DMS 273 treated with DMSO at 0.1 percent for 48 hours (cell line): ENCODE data around the gene COG1.
A peak's percentile ranks its signal among the peaks of the same experiment; 100 is the strongest.

Source experiments
- DNase-seq: peaks from one replicate; lab custom pipeline; 2025; lab: John Stamatoyannopoulos, UW

The COG1 gene

DNA sequence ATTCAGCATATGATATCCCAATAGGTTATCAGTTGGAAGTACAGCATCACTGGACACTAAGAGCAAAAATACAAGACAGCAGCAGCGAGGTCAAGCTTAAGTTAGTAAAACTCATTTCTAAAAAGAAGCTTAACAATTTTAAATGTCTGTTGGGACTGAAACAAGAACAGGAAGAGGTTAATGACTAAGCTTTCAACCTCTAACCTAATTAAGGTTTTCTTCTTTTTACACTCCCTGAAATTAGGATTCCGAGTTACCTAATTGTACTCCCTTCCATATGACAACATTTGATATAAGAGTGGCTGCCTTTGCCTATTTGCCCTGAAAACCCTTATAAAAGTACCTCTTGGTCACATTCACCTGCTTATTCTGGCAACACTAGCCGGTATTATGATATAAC is 34.5 kb downstream of the COG1 start:
- no peak for DNase-seq

DNA sequence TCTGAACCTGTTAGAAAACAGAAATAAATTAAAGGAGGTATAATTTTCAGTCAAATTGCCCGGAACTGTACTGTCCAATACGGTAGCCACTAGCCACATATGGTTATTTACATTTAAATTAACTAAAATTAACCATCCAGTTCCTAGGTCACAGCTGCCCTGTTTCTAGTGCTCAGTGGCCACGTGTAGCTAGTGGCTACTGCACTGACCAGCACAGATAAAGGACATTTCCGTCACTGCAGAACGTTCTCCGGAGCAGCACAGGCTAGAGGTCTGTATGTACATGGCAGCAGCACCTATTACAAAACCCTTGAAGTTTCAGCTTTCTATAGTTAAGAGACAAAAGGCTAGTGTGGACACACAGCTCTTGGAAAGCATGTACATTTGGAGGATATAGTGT is 35.1 kb downstream of the COG1 start:
- no peak for DNase-seq

DNA sequence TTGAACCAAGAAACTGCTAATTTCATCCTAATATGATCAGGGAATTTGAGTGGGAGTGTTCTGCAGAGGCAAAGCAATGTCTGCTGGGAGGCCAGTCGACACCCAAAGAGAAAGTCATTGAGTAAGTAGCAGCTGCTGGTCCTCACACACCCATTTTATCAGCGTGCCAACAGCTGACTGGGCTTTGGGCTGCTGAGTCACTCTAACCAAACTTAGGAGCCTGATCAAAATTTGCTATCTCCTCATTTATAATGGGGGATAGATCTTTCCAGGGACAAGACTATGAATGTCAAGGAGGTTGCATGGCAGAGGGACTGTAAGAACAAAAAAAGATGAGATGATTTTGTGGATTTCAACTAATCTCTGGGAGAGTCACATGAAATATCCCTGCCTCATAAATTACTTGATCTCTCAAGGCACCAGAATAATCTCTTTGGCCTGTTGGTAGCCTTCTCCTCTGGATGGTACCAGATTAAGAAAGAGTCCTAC is 35.9 kb downstream of the COG1 start:
- peak; percentile 24 for DNase-seq

DNA sequence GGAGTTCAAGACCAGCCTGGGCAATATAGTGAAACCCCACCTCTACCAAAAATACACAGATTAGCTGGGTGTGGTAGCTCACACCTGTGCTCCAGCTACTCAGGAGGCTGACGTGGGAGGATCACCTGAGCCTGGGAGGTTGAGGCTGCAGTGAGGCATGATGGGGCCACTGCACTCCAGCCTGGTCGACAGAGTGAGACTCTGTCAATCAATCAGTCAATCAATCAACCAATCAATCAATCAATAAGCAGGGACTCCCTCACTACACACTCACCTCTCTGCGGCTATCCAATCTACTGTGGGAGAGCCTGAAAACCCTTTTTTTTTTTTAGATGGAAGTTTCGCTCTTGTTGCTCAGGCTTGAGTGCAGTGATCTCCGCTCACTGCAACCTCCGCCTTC is 37.2 kb downstream of the COG1 start:
- DNase-seq, result no peak

DNA sequence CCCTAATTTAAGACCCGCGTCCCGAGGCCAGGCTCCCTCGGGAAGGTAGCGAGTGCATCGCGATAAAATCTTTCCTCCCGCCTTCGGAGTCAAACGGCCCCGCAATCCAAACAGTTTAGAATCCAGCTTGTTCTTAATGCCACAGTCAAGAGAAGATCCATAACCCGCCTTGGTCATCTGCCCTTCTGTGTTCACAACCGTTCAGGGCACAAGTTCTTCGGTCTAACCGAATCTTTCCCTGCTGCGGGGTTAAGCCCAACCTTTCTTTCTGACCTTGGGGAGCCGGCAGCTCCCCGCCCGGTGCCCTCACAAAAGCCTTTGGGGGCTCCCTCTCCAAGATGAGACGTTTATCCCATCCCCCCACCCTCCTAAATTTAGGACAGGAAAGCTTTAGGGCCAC is 38.5 kb downstream of the COG1 start:
- no peak for DNase-seq

DNA sequence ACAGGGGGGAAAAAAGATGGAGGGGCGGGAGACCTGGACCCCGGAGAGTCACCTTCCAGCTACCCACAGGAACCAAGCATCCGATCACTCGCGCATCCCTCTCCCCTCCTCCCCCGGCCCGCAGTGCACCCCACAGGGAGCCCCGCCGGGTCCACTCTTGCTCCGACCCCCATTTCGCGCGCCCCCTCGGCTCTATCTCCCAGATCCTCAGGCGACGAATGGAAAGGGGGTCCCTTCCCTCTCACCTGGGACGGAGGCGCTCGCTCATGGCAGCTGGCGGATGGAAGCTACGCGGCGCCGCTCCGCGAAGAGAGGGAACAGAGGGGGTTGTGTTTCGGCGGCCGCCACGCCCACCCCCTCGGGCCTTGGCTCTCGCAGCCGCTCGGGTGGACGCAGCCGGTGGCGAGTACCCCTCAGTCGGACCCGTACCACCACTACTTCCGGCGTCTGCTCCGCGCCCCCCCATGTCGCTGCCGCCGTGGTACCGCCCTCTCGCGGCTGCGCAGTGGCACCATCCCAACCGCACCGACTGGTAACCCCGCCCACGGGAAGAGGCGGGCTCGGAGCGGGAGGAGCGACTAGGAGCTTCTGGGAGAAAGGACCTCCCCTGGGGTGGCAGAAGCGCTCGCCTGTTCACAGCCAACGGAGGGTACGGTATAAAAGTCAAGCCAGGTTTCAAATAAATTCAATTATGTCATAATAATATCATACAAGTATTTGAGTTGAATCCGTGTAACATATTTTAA is 39.2 kb downstream of the COG1 start:
- DNase-seq, result peak; percentile 83

DNA sequence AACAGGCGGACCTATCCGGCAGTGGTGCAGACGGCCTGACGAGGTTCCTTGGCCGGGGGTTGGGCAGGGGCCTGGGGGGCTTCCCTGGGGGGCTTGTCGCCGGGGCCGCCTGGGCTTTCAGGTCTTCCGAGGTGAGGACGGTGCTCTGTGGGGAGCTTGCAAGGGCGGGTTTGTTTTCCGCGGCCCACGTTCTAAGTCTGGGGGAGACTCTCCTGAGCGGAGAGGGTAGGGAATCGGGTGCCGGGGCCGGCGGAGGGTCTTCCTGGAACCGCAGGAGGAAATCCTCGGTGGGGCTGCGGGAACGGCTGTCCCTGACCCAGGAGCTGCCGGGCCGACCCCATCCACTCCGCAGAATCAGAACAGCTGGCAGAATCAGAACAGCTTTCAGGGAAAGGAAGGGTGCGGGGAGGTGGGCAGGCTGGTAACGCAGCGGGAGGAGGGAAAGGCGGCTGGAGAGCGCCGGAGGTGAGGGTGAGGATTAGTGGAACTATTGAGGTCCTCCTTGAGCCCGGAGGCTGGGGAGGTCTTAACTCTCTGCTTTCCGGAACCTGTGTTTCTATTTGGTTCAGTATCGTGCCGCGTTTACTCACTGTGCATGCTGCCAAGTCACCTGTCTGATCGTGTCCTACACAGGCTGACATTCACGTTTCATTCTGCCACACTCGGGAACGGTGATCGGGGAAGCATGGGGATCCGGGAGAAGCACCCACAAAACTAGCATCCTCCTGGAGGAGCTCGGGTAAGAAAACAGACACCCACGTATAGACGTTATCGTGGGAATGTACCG is 39.9 kb downstream of the COG1 start:
- DNase-seq, result no peak

DNA sequence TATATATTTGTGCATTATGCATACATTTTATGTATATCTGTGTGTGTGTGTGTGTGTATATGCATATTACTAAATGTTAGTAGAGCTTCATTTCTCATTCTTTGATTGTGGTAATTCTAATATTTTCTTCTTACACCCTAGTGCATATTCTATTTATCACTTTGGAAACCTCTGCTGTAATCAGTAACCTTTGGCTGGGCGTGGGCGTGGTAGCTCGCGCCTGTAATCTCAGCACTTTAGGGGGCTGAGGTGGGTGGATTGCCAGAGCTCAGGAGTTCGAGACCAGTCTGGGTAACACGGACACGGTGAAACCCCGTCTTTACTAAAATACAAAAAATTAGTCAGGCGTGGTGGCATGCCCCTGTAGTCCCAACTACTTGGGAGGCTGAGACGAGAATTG is 41.9 kb downstream of the COG1 start:
- no peak for DNase-seq

DNA sequence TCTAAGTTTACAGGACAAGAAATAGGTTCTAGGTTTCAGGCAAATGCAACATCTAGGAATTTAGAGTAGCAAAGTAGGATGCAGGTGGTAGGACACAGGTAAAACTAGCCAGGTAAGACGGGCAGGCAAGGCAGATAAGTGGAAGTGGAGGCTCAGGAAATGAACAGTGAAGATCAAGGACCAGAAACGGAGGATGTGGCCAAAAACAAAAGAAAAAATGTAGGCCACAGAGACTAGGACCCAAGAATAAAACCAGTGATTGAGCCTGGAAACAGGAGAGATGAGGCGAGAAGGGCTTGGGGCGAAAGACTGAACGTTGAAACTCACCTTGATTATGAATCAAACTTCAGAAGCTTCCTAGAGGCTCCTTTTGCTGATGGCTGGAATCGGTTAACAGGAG is 44.9 kb downstream of the COG1 start:
- DNase-seq, result no peak

DNA sequence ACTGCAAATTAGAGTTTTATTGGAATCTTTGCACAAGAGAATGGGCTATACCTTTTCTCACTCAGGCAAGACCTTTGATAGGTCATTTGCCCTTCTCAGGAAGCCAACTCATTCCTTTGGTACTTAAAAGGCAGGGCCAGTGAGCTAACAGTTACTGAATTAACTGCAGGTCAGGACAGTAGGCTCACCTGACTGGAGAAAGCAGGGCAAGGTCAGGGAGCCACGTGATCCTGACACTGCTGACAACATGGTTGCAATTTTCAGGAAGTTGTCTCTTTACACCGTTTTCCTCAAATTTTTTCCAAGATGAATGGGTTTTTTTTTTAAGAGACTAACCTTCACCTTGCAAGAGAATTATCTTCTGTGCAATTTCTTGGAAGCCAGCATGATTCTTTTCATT is 47.7 kb downstream of the COG1 start:
- DNase-seq, result no peak

DNA sequence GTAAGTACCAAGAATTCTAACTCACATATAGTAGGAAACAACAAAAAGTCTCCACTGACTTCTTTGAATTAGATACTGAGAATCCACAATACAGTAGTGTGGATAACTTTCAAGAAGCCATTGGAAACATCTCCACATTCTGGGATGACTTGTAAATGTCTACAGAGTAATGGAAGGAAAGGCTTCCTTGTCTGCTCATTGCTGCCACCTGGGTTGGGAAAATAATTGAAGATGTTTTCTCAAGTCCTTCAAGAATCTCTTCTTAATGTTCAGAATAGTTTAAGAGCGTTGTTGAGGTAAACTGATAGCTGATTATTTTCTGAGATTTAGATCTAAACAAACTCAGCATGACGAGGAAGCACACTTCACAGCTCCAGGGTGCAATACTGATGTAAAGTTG is 54.9 kb downstream of the COG1 start:
- DNase-seq, result no peak

DNA sequence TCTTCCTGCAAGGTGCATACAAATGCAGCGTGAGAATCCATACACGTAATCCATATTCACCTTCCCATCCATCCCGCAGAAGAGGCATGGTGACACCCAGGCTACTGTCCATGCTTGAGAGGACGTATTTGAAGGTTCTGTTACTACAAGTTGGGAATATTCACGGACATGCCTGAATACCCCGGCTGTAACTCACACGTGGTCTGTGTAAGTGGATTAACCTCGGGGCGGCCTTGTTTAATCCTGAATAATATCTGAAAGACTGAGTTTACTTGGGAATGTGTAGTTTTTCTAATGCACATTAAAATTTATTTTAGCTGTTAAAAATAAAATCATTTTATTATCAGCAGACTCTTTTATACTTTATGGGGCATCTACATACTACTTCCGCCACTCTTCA is 55.7 kb downstream of the COG1 start:
- no peak for DNase-seq

DNA sequence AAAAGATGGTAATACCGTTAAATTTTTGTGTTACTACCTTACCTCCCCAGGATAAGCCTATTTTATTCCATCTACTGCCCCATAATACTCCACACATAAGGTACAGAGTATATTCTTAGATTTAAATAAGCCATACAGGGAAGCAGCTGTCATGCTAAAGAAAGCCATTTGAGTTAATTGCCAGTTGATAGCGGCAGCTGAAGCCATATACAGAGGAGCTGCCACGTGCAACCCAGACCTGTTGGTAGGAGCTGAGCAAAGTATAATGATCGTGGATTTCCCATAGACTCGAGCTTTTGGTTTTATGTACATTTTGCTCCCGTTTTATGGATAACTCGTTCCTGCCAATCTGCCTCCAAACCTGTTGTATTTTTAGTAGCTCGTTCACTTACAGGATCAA is 56.8 kb downstream of the COG1 start:
- no peak for DNase-seq

DNA sequence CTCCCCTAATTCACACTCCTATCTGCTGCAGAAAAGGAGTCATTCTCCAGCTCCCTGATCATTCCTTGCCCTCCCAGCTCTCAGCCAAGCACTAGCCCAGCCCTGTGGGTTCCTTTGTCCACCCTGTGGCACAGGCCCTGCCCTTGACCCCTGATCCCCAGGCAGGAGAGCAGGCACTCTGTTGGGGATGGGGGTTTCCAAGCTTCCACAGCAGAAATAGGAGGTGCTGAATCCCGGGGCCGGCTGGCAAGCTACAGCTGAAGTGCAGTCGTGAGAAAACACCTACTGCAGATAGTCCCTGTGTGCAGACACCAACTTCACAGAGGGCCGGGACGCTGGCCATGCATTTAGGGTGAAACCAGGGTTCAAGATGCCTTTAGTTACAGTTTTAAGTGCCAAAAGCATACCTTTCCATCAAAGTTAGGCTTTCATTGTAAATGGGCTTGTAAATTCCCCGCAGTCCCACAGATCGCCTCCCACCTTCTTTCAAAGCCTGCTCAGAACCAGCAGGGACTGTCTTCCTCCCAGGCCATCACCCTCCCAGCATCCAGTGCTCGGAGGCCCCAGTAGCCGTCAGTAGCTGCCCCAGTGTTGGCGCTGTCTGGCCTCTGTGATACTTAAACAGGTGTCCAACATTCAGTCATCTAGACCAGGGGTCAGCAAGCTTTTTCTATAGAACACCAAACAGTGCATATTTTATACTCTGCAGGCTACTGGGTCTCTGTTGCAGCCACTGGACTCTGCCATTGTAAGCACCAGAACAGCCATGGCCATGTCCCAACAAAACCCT is 58.2 kb downstream of the COG1 start:
- DNase-seq, result no peak

DNA sequence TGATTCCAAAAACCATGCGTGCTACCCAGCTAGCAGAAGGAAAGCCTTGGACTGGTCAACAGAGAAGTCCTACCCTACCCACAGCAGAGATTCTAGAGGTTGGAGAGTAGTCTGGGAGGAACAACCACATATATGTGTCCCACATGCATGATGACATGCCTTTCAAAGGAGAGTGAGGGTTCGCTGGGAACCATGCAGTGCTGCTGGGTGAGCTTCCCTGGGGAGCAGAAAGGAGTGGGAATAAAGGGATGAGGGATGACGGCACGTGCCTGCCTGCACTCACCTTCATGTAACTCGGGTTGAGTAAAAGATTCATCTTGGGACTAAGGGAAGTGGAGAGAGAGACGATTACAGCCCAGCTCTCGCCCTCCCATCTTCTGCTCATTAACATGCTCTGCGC is 59.0 kb downstream of the COG1 start:
- no peak for DNase-seq

DNA sequence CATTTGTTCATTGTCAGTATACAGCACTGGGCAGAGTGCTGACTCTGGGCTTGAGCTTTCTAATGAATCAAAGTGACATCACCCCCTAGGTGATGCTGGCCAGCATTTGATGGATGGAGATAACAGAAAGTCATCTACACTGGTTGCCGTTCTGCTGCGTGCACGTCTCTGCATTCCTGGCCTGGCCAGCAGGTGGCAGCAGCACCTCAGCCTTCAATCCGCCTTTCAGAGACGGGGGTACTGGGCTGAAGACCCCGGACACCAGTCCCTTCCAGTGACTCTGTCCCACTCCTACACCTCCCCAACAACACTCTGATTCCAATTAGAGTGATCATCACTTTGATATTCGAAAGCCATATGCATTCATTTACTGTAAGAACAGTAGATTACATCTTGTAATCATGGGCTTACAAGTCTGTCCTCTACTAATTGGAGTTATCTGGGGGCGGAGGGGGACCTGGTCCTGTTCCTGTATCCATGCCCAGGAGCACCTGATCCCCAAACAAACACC is 62.9 kb downstream of the COG1 start:
- no peak for DNase-seq

DNA sequence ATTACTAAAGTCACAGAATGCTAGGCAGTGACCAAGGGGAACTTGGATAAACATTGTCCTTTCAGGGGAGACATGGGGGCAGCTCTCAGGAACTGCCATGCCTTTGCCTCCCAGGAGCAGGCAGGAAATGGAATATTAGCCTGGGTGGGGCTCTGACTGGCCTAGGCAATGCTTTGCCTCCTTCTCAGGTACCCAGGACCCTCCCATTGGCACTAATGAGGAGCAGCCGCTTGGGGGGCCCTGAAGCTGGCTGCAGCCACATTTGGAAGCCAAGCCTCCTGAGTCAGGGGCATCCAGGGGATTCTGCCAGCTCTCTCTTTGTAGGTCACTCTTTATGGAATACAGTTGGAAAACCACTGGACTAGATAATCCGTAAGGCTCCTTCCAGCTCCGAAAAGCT is 63.4 kb downstream of the COG1 start:
- no peak for DNase-seq

DNA sequence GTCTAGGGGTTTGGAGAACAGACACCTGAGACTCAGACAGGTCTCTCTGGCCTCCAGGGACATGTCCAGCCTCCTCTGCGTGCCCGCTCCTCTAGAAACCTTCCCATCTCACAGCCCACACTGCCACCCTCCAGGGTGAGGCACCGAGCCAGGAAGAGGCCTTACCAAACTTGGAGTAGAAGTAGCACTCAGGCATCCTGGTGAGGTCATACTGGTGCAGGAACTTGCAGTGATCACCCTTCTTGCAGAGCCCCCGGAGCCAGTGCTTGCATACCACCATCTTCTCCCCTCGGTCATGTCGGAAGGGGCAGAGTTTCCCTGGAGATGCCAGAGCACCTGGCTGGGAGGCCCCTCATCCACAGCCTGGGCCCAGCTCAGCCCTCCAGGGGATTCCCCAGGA is 64.7 kb downstream of the COG1 start:
- no peak for DNase-seq
